WTC11 (cell line): ENCODE results near the gene CHORDC1. TPM values are rescaled to one million over a fixed set of nuclear protein-coding genes. Genes with fewer than 3 reads are reported as not detected.

Experiments
- ATAC-seq: fragments of 200-7000 bp; cut with Tn5 transposase; 2 replicates; pipeline ENCODE4 v1.10.0; 2021; ENCODE audit warnings: mild to moderate bottlenecking, moderate library complexity
- CTCF ChIA-PET: fragments of 300-600 bp; sonication (Branson Sonifier 250); formaldehyde crosslinking; loops from one replicate; lab custom pipeline; 2021; ENCODE audit warnings: antibody characterized with exemption; lab: Charles Lee
- POLR2A ChIA-PET: fragments of 350-600 bp; sonication (Branson Sonifier 250); formaldehyde crosslinking; loops from one replicate; lab custom pipeline; 2021; ENCODE audit warnings: antibody characterized with exemption; lab: Charles Lee
- DNase-seq: peaks from one replicate; pipeline ENCODE4 v3.0.0; 2021; ENCODE audit warnings: low spot score
- H3K27ac Mint-ChIP-seq: 2 replicates; pipeline ENCODE4 v1.8.0; 2021; ENCODE audit warnings: mixed read lengths
- H3K27me3 Mint-ChIP-seq: 2 replicates; pipeline ENCODE4 v1.8.0; 2021; ENCODE audit warnings: low read depth, mild to moderate bottlenecking, moderate library complexity, mixed read lengths
- H3K36me3 Mint-ChIP-seq: 2 replicates; pipeline ENCODE4 v1.8.0; 2021; ENCODE audit warnings: mixed read lengths
- H3K4me1 Mint-ChIP-seq: 2 replicates; pipeline ENCODE4 v1.8.0; 2022; ENCODE audit warnings: mixed read lengths
- H3K4me3 Mint-ChIP-seq: 2 replicates; pipeline ENCODE4 v1.8.0; 2021; ENCODE audit warnings: mild to moderate bottlenecking, moderate library complexity, mixed read lengths
- H3K9me3 Mint-ChIP-seq: 2 replicates; pipeline ENCODE4 v1.8.0; 2021; ENCODE audit warnings: mixed read lengths
- CREB1 ChIP-seq: sonication (generic); formaldehyde crosslinking; IDR thresholded peaks from 2 replicates; pipeline ENCODE4 v1.8.0; 2023; ENCODE audit warnings: mild to moderate bottlenecking, missing genetic modification reagents
- FOXJ3 ChIP-seq: sonication (generic); formaldehyde crosslinking; IDR thresholded peaks from 2 replicates; pipeline ENCODE4 v1.9.0; 2021; ENCODE audit warnings: missing genetic modification reagents, mild to moderate bottlenecking, borderline replicate concordance
- FOXK1 ChIP-seq: sonication (generic); formaldehyde crosslinking; IDR thresholded peaks from 2 replicates; pipeline ENCODE4 v1.8.0; 2022; ENCODE audit warnings: mild to moderate bottlenecking, moderate library complexity, missing genetic modification reagents
- KAT7 ChIP-seq: sonication (generic); formaldehyde crosslinking; IDR thresholded peaks from 2 replicates; pipeline ENCODE4 v1.8.1; 2023; ENCODE audit warnings: missing genetic modification reagents, mild to moderate bottlenecking, borderline replicate concordance
- MYBL2 ChIP-seq: sonication (generic); formaldehyde crosslinking; IDR thresholded peaks from 2 replicates; pipeline ENCODE4 v1.8.1; 2023; ENCODE audit warnings: mild to moderate bottlenecking, moderate library complexity, missing genetic modification reagents
- NR1H2 ChIP-seq: sonication (generic); formaldehyde crosslinking; IDR thresholded peaks from 2 replicates; pipeline ENCODE4 v1.9.0; 2021; ENCODE audit warnings: mild to moderate bottlenecking, moderate library complexity, missing genetic modification reagents
- RELA ChIP-seq: sonication (generic); formaldehyde crosslinking; IDR thresholded peaks from 2 replicates; pipeline ENCODE4 v1.8.1; 2022; ENCODE audit warnings: missing genetic modification reagents, mild to moderate bottlenecking, borderline replicate concordance
- SMAD3 ChIP-seq: sonication (generic); formaldehyde crosslinking; IDR thresholded peaks from 2 replicates; pipeline ENCODE4 v1.8.0; 2022; ENCODE audit warnings: missing genetic modification reagents, mild to moderate bottlenecking, borderline replicate concordance
- SP1 ChIP-seq: sonication (generic); formaldehyde crosslinking; conservative IDR thresholded peaks from 2 replicates; pipeline ENCODE4 v1.8.1; 2022; ENCODE audit warnings: missing genetic modification reagents
- TCF7 ChIP-seq: sonication (generic); formaldehyde crosslinking; IDR thresholded peaks from 2 replicates; pipeline ENCODE4 v1.8.0; 2022; ENCODE audit warnings: mild to moderate bottlenecking, low read depth, missing genetic modification reagents, moderate library complexity
- TEAD1 ChIP-seq: sonication (generic); formaldehyde crosslinking; IDR thresholded peaks from 2 replicates; pipeline ENCODE4 v1.8.0; 2022; ENCODE audit warnings: mild to moderate bottlenecking, missing genetic modification reagents
- ZNF219 ChIP-seq: sonication (generic); formaldehyde crosslinking; IDR thresholded peaks from 2 replicates; pipeline ENCODE4 v1.8.0; 2023; ENCODE audit warnings: missing genetic modification reagents, mild to moderate bottlenecking, borderline replicate concordance
- ZNF232 ChIP-seq: sonication (generic); formaldehyde crosslinking; IDR thresholded peaks from 2 replicates; pipeline ENCODE4 v1.8.0; 2022; ENCODE audit warnings: mild to moderate bottlenecking, missing genetic modification reagents
- ZNF396 ChIP-seq: fragments of 250-450 bp; sonication (Bioruptor Pico); IDR thresholded peaks from 2 replicates; pipeline ENCODE4 v1.8.0; 2021; ENCODE audit warnings: mild to moderate bottlenecking, moderate library complexity, borderline replicate concordance
- ZSCAN18 ChIP-seq: fragments of 250-450 bp; sonication (Bioruptor Pico); IDR thresholded peaks from 2 replicates; pipeline ENCODE4 v2.1.2; 2022; ENCODE audit warnings: mild to moderate bottlenecking, moderate library complexity
- total RNA-seq: library from RNA; stranded (reverse); gene quantifications from 3 replicates; pipeline ENCODE4 v1.2.3, GENCODE V29; 2021
- TF ChIP-seq, protein P1 (sequence below): sonication (generic); formaldehyde crosslinking; IDR thresholded peaks from 2 replicates; pipeline ENCODE4 v1.8.0; 2022; ENCODE audit warnings: mild to moderate bottlenecking, missing genetic modification reagents
- TF ChIP-seq, protein P2 (sequence below): sonication (generic); formaldehyde crosslinking; IDR thresholded peaks from 2 replicates; pipeline ENCODE4 v1.8.1; 2022; ENCODE audit warnings: low read depth, mild to moderate bottlenecking, moderate library complexity, missing genetic modification reagents, borderline replicate concordance
- TF ChIP-seq, protein P3 (sequence below): sonication (generic); formaldehyde crosslinking; IDR thresholded peaks from 2 replicates; pipeline ENCODE4 v1.8.1; 2023; ENCODE audit warnings: mild to moderate bottlenecking, missing genetic modification reagents
- TF ChIP-seq, protein P4 (sequence below): sonication (generic); formaldehyde crosslinking; conservative IDR thresholded peaks from 2 replicates; pipeline ENCODE4 v1.8.1; 2023; ENCODE audit warnings: mild to moderate bottlenecking, low read depth, missing genetic modification reagents, moderate library complexity

CHORDC1 gene
- total RNA-seq, 1 experiment from 2014 or later = 71.8 TPM

DNA sequence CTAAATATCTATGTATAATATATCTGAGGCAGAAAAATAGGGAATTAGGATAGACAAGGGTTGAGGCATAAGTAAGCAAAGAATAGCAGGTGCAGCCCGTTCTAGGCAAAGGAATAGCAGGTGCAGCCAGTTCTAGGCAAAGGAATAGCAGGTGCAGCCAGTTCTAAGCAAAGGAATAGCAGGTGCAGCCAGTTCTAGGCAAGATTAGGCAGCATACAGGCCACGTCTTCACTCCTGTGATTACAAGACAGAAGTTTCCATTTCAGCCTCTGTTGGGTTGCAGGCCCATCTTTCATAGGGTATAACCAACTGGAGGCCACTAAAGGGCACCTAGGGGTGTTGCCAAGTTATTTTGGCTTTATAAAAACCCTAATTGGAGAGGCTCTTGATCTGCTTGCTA, 28.8 kb upstream of the CHORDC1 start (continued):
- no peak for TF ChIP-seq TEAD1 (CRISPR knock-in tag)
- TF ChIP-seq RELA (CRISPR knock-in tag) = no peak
- TF ChIP-seq CREB1 (CRISPR knock-in tag) = no peak
- TF ChIP-seq FOXK1 (CRISPR knock-in tag) = no peak
- TF ChIP-seq NR1H2 (CRISPR knock-in tag) = no peak
- no peak for TF ChIP-seq MYBL2
- no peak for TF ChIP-seq SMAD3 (CRISPR knock-in tag)
- no peak for TF ChIP-seq ZNF219 (CRISPR knock-in tag)
- TF ChIP-seq FOXJ3 (CRISPR knock-in tag) = no peak
- TF ChIP-seq, protein P1, sequence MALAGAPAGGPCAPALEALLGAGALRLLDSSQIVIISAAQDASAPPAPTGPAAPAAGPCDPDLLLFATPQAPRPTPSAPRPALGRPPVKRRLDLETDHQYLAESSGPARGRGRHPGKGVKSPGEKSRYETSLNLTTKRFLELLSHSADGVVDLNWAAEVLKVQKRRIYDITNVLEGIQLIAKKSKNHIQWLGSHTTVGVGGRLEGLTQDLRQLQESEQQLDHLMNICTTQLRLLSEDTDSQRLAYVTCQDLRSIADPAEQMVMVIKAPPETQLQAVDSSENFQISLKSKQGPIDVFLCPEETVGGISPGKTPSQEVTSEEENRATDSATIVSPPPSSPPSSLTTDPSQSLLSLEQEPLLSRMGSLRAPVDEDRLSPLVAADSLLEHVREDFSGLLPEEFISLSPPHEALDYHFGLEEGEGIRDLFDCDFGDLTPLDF (CRISPR knock-in tag) = no peak

GRCh38 chr11:90250970-90251369, 28.1 kb upstream of the CHORDC1 start:
- no peak for ATAC-seq
- DNase-seq = no peak
- ChIA-PET CTCF (no interaction called here), POLR2A (no interaction called here)
- peaks cover 3% of the 10 kb centered on the region; the same call in 1 of the 2 replicates for H3K9me3 Mint-ChIP-seq
- no peaks in the 10 kb centered on the region for H3K27me3 Mint-ChIP-seq
- no peaks in the 10 kb centered on the region for H3K36me3 Mint-ChIP-seq
- no peak overlapping the region for H3K4me3 Mint-ChIP-seq
- H3K4me1 Mint-ChIP-seq = 0 out of 2 replicates have a peak, but pooled peaks cover 8% of the 10 kb centered on the region
- no peak overlapping the region for H3K27ac Mint-ChIP-seq
- TF ChIP-seq MYBL2 (no peak), FOXK1 (CRISPR knock-in tag) (no peak), KAT7 (CRISPR knock-in tag) (no peak), ZNF232 (no peak), ZSCAN18 (CRISPR knock-in tag) (no peak), ZNF396 (CRISPR knock-in tag) (no peak), SP1 (CRISPR knock-in tag) (no peak), TCF7 (no peak)
- TF ChIP-seq, protein P2, sequence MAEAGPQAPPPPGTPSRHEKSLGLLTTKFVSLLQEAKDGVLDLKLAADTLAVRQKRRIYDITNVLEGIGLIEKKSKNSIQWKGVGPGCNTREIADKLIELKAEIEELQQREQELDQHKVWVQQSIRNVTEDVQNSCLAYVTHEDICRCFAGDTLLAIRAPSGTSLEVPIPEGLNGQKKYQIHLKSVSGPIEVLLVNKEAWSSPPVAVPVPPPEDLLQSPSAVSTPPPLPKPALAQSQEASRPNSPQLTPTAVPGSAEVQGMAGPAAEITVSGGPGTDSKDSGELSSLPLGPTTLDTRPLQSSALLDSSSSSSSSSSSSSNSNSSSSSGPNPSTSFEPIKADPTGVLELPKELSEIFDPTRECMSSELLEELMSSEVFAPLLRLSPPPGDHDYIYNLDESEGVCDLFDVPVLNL (CRISPR knock-in tag) = no peak
- TF ChIP-seq, protein P3, sequence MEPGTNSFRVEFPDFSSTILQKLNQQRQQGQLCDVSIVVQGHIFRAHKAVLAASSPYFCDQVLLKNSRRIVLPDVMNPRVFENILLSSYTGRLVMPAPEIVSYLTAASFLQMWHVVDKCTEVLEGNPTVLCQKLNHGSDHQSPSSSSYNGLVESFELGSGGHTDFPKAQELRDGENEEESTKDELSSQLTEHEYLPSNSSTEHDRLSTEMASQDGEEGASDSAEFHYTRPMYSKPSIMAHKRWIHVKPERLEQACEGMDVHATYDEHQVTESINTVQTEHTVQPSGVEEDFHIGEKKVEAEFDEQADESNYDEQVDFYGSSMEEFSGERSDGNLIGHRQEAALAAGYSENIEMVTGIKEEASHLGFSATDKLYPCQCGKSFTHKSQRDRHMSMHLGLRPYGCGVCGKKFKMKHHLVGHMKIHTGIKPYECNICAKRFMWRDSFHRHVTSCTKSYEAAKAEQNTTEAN (CRISPR knock-in tag) = no peak
- TF ChIP-seq, protein P4, sequence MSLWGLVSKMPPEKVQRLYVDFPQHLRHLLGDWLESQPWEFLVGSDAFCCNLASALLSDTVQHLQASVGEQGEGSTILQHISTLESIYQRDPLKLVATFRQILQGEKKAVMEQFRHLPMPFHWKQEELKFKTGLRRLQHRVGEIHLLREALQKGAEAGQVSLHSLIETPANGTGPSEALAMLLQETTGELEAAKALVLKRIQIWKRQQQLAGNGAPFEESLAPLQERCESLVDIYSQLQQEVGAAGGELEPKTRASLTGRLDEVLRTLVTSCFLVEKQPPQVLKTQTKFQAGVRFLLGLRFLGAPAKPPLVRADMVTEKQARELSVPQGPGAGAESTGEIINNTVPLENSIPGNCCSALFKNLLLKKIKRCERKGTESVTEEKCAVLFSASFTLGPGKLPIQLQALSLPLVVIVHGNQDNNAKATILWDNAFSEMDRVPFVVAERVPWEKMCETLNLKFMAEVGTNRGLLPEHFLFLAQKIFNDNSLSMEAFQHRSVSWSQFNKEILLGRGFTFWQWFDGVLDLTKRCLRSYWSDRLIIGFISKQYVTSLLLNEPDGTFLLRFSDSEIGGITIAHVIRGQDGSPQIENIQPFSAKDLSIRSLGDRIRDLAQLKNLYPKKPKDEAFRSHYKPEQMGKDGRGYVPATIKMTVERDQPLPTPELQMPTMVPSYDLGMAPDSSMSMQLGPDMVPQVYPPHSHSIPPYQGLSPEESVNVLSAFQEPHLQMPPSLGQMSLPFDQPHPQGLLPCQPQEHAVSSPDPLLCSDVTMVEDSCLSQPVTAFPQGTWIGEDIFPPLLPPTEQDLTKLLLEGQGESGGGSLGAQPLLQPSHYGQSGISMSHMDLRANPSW (CRISPR knock-in tag) = no peak
- TF ChIP-seq, all 79 proteins: peak for 0
